A673 (cell line): ENCODE results near the gene LDOC1. TPM values are rescaled to one million over a fixed set of nuclear protein-coding genes. Genes with fewer than 3 reads are reported as not detected.

Experiments used
- BruUV-seq: library from RNA; stranded (reverse); fragments of 400-500 nt; replicated peaks from 2 replicates; lab custom pipeline; 2021; lab: Mats Ljungman, UMichigan
- CTCF ChIA-PET: fragments of 300-600 bp; sonication (Branson Sonifier 250); formaldehyde crosslinking; loops from one replicate; lab custom pipeline; 2022; ENCODE audit warnings: antibody characterized with exemption; lab: Charles Lee
- POLR2A ChIA-PET: fragments of 300-600 bp; sonication (Branson Sonifier 250); formaldehyde crosslinking; loops from one replicate; lab custom pipeline; 2022; ENCODE audit warnings: antibody characterized with exemption; ENCODE audit not compliant: low non-redundant PET; lab: Charles Lee
- DNase-seq: peaks from one replicate; pipeline ENCODE4 v3.0.0-alpha.2; 2015; ENCODE audit warnings: low spot score
- H3K27ac ChIP-seq: fragments of 200-600 bp; sonication (generic); 2 replicates; pipeline ENCODE4 v1.5.1; 2016; ENCODE audit warnings: mixed run types, low read depth, mild to moderate bottlenecking, mixed read lengths, antibody characterized with exemption, low read length; ENCODE audit not compliant: poor library complexity, severe bottlenecking
- H3K27me3 ChIP-seq: fragments of 200-600 bp; sonication (generic); replicated peaks from 2 replicates; pipeline ENCODE4 v1.6.1; 2017; ENCODE audit warnings: mixed run types, low read depth, mild to moderate bottlenecking, mixed read lengths, antibody characterized with exemption, low read length; ENCODE audit not compliant: insufficient read depth, poor library complexity
- H3K36me3 ChIP-seq: fragments of 200-600 bp; sonication (generic); 2 replicates; pipeline ENCODE4 v1.6.1; 2016; ENCODE audit warnings: mixed run types, mild to moderate bottlenecking, mixed read lengths, antibody characterized with exemption, low read length; ENCODE audit not compliant: insufficient read depth, poor library complexity, severe bottlenecking
- H3K4me1 ChIP-seq: fragments of 200-600 bp; sonication (generic); 2 replicates; pipeline ENCODE4 v1.6.1; 2017; ENCODE audit warnings: mixed run types, mild to moderate bottlenecking, mixed read lengths, antibody characterized with exemption, low read length; ENCODE audit not compliant: insufficient read depth, poor library complexity, severe bottlenecking
- H3K4me3 ChIP-seq: fragments of 200-600 bp; sonication (generic); 2 replicates; pipeline ENCODE4 v1.5.1; 2016; ENCODE audit warnings: low read depth, mixed run types, mild to moderate bottlenecking, mixed read lengths, low read length; ENCODE audit not compliant: poor library complexity, severe bottlenecking
- H3K9me3 ChIP-seq: fragments of 200-600 bp; sonication (generic); 2 replicates; pipeline ENCODE4 v1.6.1; 2016; ENCODE audit warnings: mixed run types, low read depth, mild to moderate bottlenecking, mixed read lengths, antibody characterized with exemption, low read length; ENCODE audit not compliant: poor library complexity, severe bottlenecking
- EZH2 ChIP-seq: fragments of 200-600 bp; sonication (generic); IDR thresholded peaks from 2 replicates; pipeline ENCODE4 v1.6.1; 2017; ENCODE audit warnings: borderline replicate concordance, low read depth, mild to moderate bottlenecking, mixed read lengths, antibody characterized with exemption, low read length; ENCODE audit not compliant: poor library complexity, severe bottlenecking
- intact Hi-C: fragments of 100-400 bp; cut with micrococcal nuclease; formaldehyde crosslinking; loops from one replicate; pipeline ENCODE4 v1.10.0; 2022; ENCODE audit not compliant: unreplicated experiment
- total RNA-seq: library from RNA; stranded (reverse); gene quantifications from 2 replicates; pipeline ENCODE4 v1.2.3, GENCODE V29; 2021
- TF ChIP-seq, protein P1 (sequence below): fragments of 300-800, 200-600 bp; sonication (generic); conservative IDR thresholded peaks from 2 replicates; pipeline ENCODE4 v1.5.1; 2017; ENCODE audit warnings: low read depth, mild to moderate bottlenecking, antibody characterized with exemption, low read length, moderate library complexity, mixed read lengths

LDOC1 gene
- total RNA-seq, 1 experiment from 2014 or later = not detected

GRCh38 chrX:141127146-141127545 lies 49.8 kb downstream of the LDOC1 start:
- no peak overlapping the region for H3K27ac ChIP-seq
- no peak for DNase-seq
- intact Hi-C loops = no loop called here
- no peak for TF ChIP-seq EZH2
- TF ChIP-seq, protein P1, sequence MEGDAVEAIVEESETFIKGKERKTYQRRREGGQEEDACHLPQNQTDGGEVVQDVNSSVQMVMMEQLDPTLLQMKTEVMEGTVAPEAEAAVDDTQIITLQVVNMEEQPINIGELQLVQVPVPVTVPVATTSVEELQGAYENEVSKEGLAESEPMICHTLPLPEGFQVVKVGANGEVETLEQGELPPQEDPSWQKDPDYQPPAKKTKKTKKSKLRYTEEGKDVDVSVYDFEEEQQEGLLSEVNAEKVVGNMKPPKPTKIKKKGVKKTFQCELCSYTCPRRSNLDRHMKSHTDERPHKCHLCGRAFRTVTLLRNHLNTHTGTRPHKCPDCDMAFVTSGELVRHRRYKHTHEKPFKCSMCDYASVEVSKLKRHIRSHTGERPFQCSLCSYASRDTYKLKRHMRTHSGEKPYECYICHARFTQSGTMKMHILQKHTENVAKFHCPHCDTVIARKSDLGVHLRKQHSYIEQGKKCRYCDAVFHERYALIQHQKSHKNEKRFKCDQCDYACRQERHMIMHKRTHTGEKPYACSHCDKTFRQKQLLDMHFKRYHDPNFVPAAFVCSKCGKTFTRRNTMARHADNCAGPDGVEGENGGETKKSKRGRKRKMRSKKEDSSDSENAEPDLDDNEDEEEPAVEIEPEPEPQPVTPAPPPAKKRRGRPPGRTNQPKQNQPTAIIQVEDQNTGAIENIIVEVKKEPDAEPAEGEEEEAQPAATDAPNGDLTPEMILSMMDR = no peak
- no TSS peak for BruUV-seq
- no peak overlapping the region for H3K4me3 ChIP-seq
- POLR2A ChIA-PET = no interaction called here
- no peaks in the 10 kb centered on the region for H3K9me3 ChIP-seq
- no peaks in the 10 kb centered on the region for H3K4me1 ChIP-seq
- CTCF ChIA-PET = no interaction called here
- H3K27me3 ChIP-seq = no peaks in the 10 kb centered on the region
- no peaks in the 10 kb centered on the region for H3K36me3 ChIP-seq

Other genes with a start within 250 kb of the LDOC1 start
- not detected in 2 replicates for gene SPANXB1, start 174.5 kb downstream of the LDOC1 start, total RNA-seq
- not detected in 2 replicates for gene SPANXC, start 65.4 kb upstream of the LDOC1 start, total RNA-seq